PFSK-1 (cell line): ENCODE data around the gene ADAMTS2.

Experiments
- REST ChIP-seq, 2 experiments: IDR thresholded peaks; 2 replicates each; pipeline versions ENCODE4 v1.6.1 to v1.8.0; 2011 to 2012; ENCODE audit warnings: low read depth in 2 of 2, low read length in 2 of 2, control low read depth in 1 of 2, inconsistent platforms in 1 of 2, mild to moderate bottlenecking in 1 of 2, moderate library complexity in 1 of 2; ENCODE audit not compliant: insufficient read depth in 1 of 2
- SIN3A ChIP-seq: IDR thresholded peaks from 2 replicates; pipeline ENCODE4 v1.6.1; 2012; ENCODE audit warnings: mild to moderate bottlenecking, low read length, moderate library complexity, borderline replicate concordance; ENCODE audit not compliant: insufficient read depth

DNA sequence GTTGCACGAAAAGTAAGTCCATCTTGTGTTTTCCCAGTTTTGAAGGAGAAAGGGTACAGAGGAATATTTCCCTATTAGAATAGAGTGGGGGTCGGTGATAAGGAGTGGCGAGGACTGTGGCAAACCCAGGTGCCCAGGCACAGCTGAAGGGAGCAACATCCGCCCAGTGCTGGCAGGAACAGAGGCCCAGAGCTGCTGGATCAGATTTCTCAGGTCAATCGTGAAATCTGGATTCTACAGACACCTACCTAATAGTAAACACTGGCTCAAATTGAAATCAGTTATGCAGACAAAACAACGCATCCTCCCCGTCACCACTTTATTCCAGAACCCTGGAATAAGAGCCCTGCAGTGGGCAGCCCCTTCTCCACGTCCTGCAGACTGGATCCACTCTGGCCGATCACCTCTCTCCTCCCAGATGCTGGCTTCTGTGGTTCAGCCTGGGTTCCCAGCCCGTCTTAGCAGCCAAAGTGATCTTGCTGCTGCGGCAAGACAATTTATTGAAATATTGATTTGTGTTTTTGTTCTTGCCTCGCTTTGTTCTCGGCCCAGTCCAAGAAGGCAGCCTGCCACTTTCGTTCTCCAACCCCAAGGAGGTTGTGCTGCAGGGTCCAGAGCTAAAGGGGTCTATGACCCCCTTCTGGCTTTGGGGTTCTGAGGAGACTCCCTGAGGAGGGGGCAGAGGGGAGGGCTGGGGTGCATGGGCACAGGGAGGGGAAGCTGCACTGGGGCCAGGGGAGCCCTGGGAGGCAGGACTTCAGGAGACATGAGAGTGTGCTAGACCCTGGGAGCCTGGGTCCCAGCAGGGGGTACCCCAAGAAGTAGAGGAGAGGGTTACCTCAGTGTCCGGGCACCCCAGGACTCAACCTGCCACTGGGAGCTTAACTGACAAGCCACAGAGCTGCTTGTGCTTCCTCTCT is 181.8 kb downstream of the ADAMTS2 start:
- TF ChIP-seq SIN3A = no peak
- TF ChIP-seq REST (IDR thresholded peaks at IDR 0.05; ENCODE audit: insufficient read depth in 1 of 2, low read depth in 2 of 2, low read length in 2 of 2) = no peak
